Testis (tissue), 3 donors: Measurements from ENCODE around the gene CALD1. TPM values are rescaled to one million over a fixed set of nuclear protein-coding genes. Genes with fewer than 3 reads are reported as not detected.

Experiments used
- DNase-seq: peaks from one replicate; pipeline ENCODE4 v3.0.0-alpha.2; 2019
- H3K27ac ChIP-seq, 2 donors: fragments of 200-600 bp; sonication (generic); one replicate each; pipeline ENCODE4 v1.5.1; 2019
- H3K27me3 ChIP-seq: fragments of 200-600 bp; sonication (generic); one replicate; pipeline ENCODE4 v1.5.1; 2019
- H3K36me3 ChIP-seq: fragments of 200-600 bp; sonication (generic); one replicate; pipeline ENCODE4 v1.5.1; 2017; ENCODE audit warnings: low read depth; ENCODE audit errors: missing control alignments
- H3K4me1 ChIP-seq: fragments of 200-600 bp; sonication (generic); one replicate; pipeline ENCODE4 v1.5.1; 2019
- H3K4me3 ChIP-seq, 2 donors: fragments of 200-600 bp; sonication (generic); one replicate each; pipeline ENCODE4 v1.5.1; 2017 to 2019
- H3K9me3 ChIP-seq: fragments of 200-600 bp; sonication (generic); one replicate; pipeline ENCODE4 v1.5.1; 2017
- CTCF ChIP-seq, 3 experiments: fragments of 450-650 bp in 2 of 3; fragments of 200-600 bp in 1 of 3; sonication (generic) in 1 of 3; IDR thresholded peaks; one replicate each; pipeline ENCODE4 v1.5.1; 2016 to 2019; ENCODE audit warnings: antibody characterized with exemption in 3 of 3, mild to moderate bottlenecking in 2 of 3, moderate library complexity in 1 of 3
- POLR2A ChIP-seq: fragments of 450-650 bp; IDR thresholded peaks from one replicate; pipeline ENCODE4 v1.6.1; 2017; ENCODE audit warnings: antibody characterized with exemption, mild to moderate bottlenecking, moderate library complexity
- WGBS, 2 donors: methylation state at CpG; one replicate each; pipeline ENCODE4 v1.1.5; 2018; 5-methylcytosine and 5-hydroxymethylcytosine counted together
- intact Hi-C: fragments of 100-400 bp; cut with DNase I; formaldehyde crosslinking; loops from one replicate; pipeline ENCODE4 v1.15.1; 2023; ENCODE audit warnings: low total_unique reads
- polyA plus RNA-seq: library from polyadenylated mRNA; stranded (reverse); fragments of 350-450 nt; fragmentation: Illumina TruSeq; extraction: RNeasy Lipid Tissue Mini Kit (QIAGEN cat#74804); gene quantifications from one replicate; pipeline ENCODE4 v1.2.3, GENCODE V29; 2014; ENCODE audit warnings: low read depth, low replicate concordance; ENCODE audit not compliant: insufficient read depth
- total RNA-seq, 2 donors: library from RNA; depleted of rRNA; stranded (reverse); fragments of >200 nt; gene quantifications; one replicate each; pipeline ENCODE4 v1.2.3, GENCODE V29; 2016

Gene CALD1
- total and polyA plus RNA-seq, 3 donors from 2014 or later, result 103 to 153 (median 135) TPM

- TF ChIP-seq POLR2A (no peak), CTCF (IDR thresholded peaks at IDR 0.05) (no peak)
- 90 to 91% methylated on average over 3 of the region's 3 CpGs for WGBS, 2 donors
- no peaks in the 10 kb centered on the region for H3K36me3 ChIP-seq
- H3K27ac ChIP-seq, result no peak overlapping the region
- no peaks in the 10 kb centered on the region for H3K9me3 ChIP-seq
- H3K27me3 ChIP-seq, result no peaks in the 10 kb centered on the region
- intact Hi-C loops, result no loop called here
- H3K4me3 ChIP-seq, result no peak overlapping the region
- no peak for DNase-seq
- H3K4me1 ChIP-seq, result no peaks in the 10 kb centered on the region
Measured at GRCh38 chr7:134820778-134821177, 41.3 kb downstream of the CALD1 start.

- Histone ChIP-seq H3K36me3 (no peaks in the 10 kb centered on the region), H3K9me3 (no peaks in the 10 kb centered on the region), H3K4me3 (no peak overlapping the region), H3K27me3 (no peaks in the 10 kb centered on the region), H3K27ac (no peak overlapping the region), H3K4me1 (peaks cover 12% of the 10 kb centered on the region)
- TF ChIP-seq POLR2A (no peak), CTCF (IDR thresholded peaks at IDR 0.05) (no peak)
- intact Hi-C loops, result no loop called here
- 85 to 94% methylated on average over 1 of the region's 1 CpG for WGBS, 2 donors
- DNase-seq, result no peak
Measured at GRCh38 chr7:134823400-134823799, 44.0 kb downstream of the CALD1 start.

- Histone ChIP-seq H3K4me1 (peaks cover 12% of the 10 kb centered on the region), H3K36me3 (no peaks in the 10 kb centered on the region), H3K27ac (peak overlapping the region in 1 of 2 donors; percentile 73), H3K27me3 (no peaks in the 10 kb centered on the region), H3K9me3 (no peaks in the 10 kb centered on the region), H3K4me3 (no peak overlapping the region)
- TF ChIP-seq CTCF (IDR thresholded peaks at IDR 0.05), result no peak
- TF ChIP-seq POLR2A, result no peak
- WGBS, 2 donors, result 61 to 75% methylated on average over 1 of the region's 1 CpG
- intact Hi-C loops, result no loop called here
- DNase-seq, result no peak
Measured at GRCh38 chr7:134825666-134826065, 46.2 kb downstream of the CALD1 start.

- Histone ChIP-seq H3K4me1 (peaks cover 12% of the 10 kb centered on the region), H3K4me3 (no peak overlapping the region), H3K9me3 (no peaks in the 10 kb centered on the region), H3K36me3 (no peaks in the 10 kb centered on the region), H3K27me3 (no peaks in the 10 kb centered on the region), H3K27ac (peak overlapping the region in 1 of 2 donors; percentile 73)
- WGBS, 2 donors, result 57% methylated on average over 4 of the region's 4 CpGs
- no peak for DNase-seq
- intact Hi-C loops, result no loop called here
- TF ChIP-seq CTCF (IDR thresholded peaks at IDR 0.05), result no peak
- no peak for TF ChIP-seq POLR2A
Measured at GRCh38 chr7:134826105-134826504, 46.7 kb downstream of the CALD1 start.

GRCh38 chr7:134827436-134827835, 48.0 kb downstream of the CALD1 start:
- intact Hi-C loops, result no loop called here
- peaks cover 12% of the 10 kb centered on the region for H3K4me1 ChIP-seq
- DNase-seq, result no peak
- peak overlapping the region; percentile 57 to 73 for H3K27ac ChIP-seq
- no peaks in the 10 kb centered on the region for H3K27me3 ChIP-seq
- 76 to 80% methylated on average over 4 of the region's 4 CpGs for WGBS, 2 donors
- TF ChIP-seq CTCF (IDR thresholded peaks at IDR 0.05), result no peak
- TF ChIP-seq POLR2A, result no peak
- H3K9me3 ChIP-seq, result no peaks in the 10 kb centered on the region
- H3K36me3 ChIP-seq, result no peaks in the 10 kb centered on the region
- no peak overlapping the region for H3K4me3 ChIP-seq
